ENCODE results near the gene GNAI2.
"Not testable (repeated sequence)": the region's sequence is repeated elsewhere in the genome, so short reads cannot be mapped to it uniquely, and the experiment has no call there.

GNAI2 gene

GRCh38 chr3:50261505-50261904 lies 25.5 kb downstream of the GNAI2 start:
- DNase-seq (ENCODE audit: low spot score) = peak; percentile 31
- no peak for TF ChIP-seq CTCF (IDR thresholded peaks at IDR 0.05; ENCODE audit: extremely low read depth, missing control alignments)

- DNase-seq (ENCODE audit: low spot score) = not testable (repeated sequence)
These were observed 26.2 kb downstream of the GNAI2 start for GRCh38 chr3:50262200-50262599.

GRCh38 chr3:50262778-50263177 lies 26.8 kb downstream of the GNAI2 start:
- no peak for TF ChIP-seq CTCF (IDR thresholded peaks at IDR 0.05; ENCODE audit: extremely low read depth, missing control alignments)
- no peak for DNase-seq (ENCODE audit: low spot score)

- no peak for DNase-seq (ENCODE audit: low spot score)
- no peak for TF ChIP-seq CTCF (IDR thresholded peaks at IDR 0.05; ENCODE audit: extremely low read depth, missing control alignments)
These were observed 27.7 kb downstream of the GNAI2 start for GRCh38 chr3:50263478-50264382.

GRCh38 chr3:50264383-50264963 lies 28.5 kb downstream of the GNAI2 start:
- DNase-seq (ENCODE audit: low spot score) = no peak
- TF ChIP-seq CTCF (IDR thresholded peaks at IDR 0.05; ENCODE audit: extremely low read depth, missing control alignments) = no peak

- TF ChIP-seq CTCF (IDR thresholded peaks at IDR 0.05; ENCODE audit: extremely low read depth, missing control alignments) = no peak
- DNase-seq (ENCODE audit: low spot score) = no peak
These were observed 29.0 kb downstream of the GNAI2 start for GRCh38 chr3:50264964-50265485.

- TF ChIP-seq CTCF (IDR thresholded peaks at IDR 0.05; ENCODE audit: extremely low read depth, missing control alignments) = no peak
- peak; percentile 19 for DNase-seq (ENCODE audit: low spot score)
These were observed 29.6 kb downstream of the GNAI2 start for GRCh38 chr3:50265571-50265970.
